ENCODE results near the gene EIF2A.

DNA sequence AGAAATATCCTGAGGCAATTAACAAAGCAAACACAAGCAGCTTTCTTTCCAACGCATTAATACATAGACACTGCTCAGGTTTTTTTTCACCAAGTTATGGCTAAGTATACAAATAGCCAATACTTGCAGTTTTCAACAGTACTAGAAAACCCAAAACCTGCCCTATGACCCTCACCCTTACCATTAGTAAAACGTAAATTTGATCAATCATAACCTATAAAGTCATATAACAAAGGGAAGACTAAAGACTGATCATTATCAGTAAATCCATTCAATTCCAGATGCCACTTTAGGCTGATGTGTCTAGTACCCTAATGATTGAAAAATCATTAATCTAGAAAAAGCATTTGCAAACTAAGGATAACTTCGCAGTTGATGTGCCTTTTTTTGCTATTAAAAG lies 3.5 kb upstream of the EIF2A start:
- TF ChIP-seq, protein P1, sequence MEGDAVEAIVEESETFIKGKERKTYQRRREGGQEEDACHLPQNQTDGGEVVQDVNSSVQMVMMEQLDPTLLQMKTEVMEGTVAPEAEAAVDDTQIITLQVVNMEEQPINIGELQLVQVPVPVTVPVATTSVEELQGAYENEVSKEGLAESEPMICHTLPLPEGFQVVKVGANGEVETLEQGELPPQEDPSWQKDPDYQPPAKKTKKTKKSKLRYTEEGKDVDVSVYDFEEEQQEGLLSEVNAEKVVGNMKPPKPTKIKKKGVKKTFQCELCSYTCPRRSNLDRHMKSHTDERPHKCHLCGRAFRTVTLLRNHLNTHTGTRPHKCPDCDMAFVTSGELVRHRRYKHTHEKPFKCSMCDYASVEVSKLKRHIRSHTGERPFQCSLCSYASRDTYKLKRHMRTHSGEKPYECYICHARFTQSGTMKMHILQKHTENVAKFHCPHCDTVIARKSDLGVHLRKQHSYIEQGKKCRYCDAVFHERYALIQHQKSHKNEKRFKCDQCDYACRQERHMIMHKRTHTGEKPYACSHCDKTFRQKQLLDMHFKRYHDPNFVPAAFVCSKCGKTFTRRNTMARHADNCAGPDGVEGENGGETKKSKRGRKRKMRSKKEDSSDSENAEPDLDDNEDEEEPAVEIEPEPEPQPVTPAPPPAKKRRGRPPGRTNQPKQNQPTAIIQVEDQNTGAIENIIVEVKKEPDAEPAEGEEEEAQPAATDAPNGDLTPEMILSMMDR (conservative IDR thresholded peaks at IDR 0.05), result no peak
- TF ChIP-seq ZFX (IDR thresholded peaks at IDR 0.05), result no peak

Data from C4-2B (cell line).